ENCODE results near the gene RGR.

The RGR gene

GRCh38 chr10:84230359-84230758 is 14.5 kb upstream of the RGR start:
- TF ChIP-seq SIN3A (IDR thresholded peaks at IDR 0.05; ENCODE audit: borderline replicate concordance, insufficient read depth, low read length) (no peak), FOXP2 (optimal IDR thresholded peaks at IDR 0.05; ENCODE audit: borderline replicate concordance, extremely low read depth, extremely low read length, insufficient read depth) (no peak), TAF1 (IDR thresholded peaks at IDR 0.05; ENCODE audit: borderline replicate concordance, insufficient read depth, low read length) (no peak), POLR2AphosphoS5 (IDR thresholded peaks at IDR 0.05; ENCODE audit: low read depth, low read length) (no peak), REST (IDR thresholded peaks at IDR 0.05; ENCODE audit: insufficient read depth in 1 of 2, low read depth in 2 of 2, low read length in 2 of 2) (no peak)

GRCh38 chr10:84232376-84232775 is 12.5 kb upstream of the RGR start:
- TF ChIP-seq FOXP2 (optimal IDR thresholded peaks at IDR 0.05; ENCODE audit: borderline replicate concordance, extremely low read depth, extremely low read length, insufficient read depth) (no peak), POLR2AphosphoS5 (IDR thresholded peaks at IDR 0.05; ENCODE audit: low read depth, low read length) (no peak), SIN3A (IDR thresholded peaks at IDR 0.05; ENCODE audit: borderline replicate concordance, insufficient read depth, low read length) (no peak), REST (IDR thresholded peaks at IDR 0.05; ENCODE audit: insufficient read depth in 1 of 2, low read depth in 2 of 2, low read length in 2 of 2) (no peak), TAF1 (IDR thresholded peaks at IDR 0.05; ENCODE audit: borderline replicate concordance, insufficient read depth, low read length) (no peak)

- no peak for TF ChIP-seq REST (IDR thresholded peaks at IDR 0.05; ENCODE audit: insufficient read depth in 1 of 2, low read depth in 2 of 2, low read length in 2 of 2)
- TF ChIP-seq POLR2AphosphoS5 (IDR thresholded peaks at IDR 0.05; ENCODE audit: low read depth, low read length), result no peak
- no peak for TF ChIP-seq TAF1 (IDR thresholded peaks at IDR 0.05; ENCODE audit: borderline replicate concordance, insufficient read depth, low read length)
- no peak for TF ChIP-seq FOXP2 (optimal IDR thresholded peaks at IDR 0.05; ENCODE audit: borderline replicate concordance, extremely low read depth, extremely low read length, insufficient read depth)
Observed at GRCh38 chr10:84233940-84234339, 10.9 kb upstream of the RGR start.

GRCh38 chr10:84234479-84234878 is 10.4 kb upstream of the RGR start:
- TF ChIP-seq REST (IDR thresholded peaks at IDR 0.05; ENCODE audit: insufficient read depth in 1 of 2, low read depth in 2 of 2, low read length in 2 of 2), result no peak
- no peak for TF ChIP-seq POLR2AphosphoS5 (IDR thresholded peaks at IDR 0.05; ENCODE audit: low read depth, low read length)

GRCh38 chr10:84235096-84235495 is 9.8 kb upstream of the RGR start:
- TF ChIP-seq FOXP2 (optimal IDR thresholded peaks at IDR 0.05; ENCODE audit: borderline replicate concordance, extremely low read depth, extremely low read length, insufficient read depth), result no peak
- no peak for TF ChIP-seq REST (IDR thresholded peaks at IDR 0.05; ENCODE audit: insufficient read depth in 1 of 2, low read depth in 2 of 2, low read length in 2 of 2)
- TF ChIP-seq TAF1 (IDR thresholded peaks at IDR 0.05; ENCODE audit: borderline replicate concordance, insufficient read depth, low read length), result no peak
- no peak for TF ChIP-seq SIN3A (IDR thresholded peaks at IDR 0.05; ENCODE audit: borderline replicate concordance, insufficient read depth, low read length)
- no peak for TF ChIP-seq POLR2AphosphoS5 (IDR thresholded peaks at IDR 0.05; ENCODE audit: low read depth, low read length)

Data from PFSK-1 (cell line).